ENCODE results near the gene PGA5.
"Not testable (repeated sequence)": the region's sequence is repeated elsewhere in the genome, so short reads cannot be mapped to it uniquely, and the experiment has no call there.

Gene PGA5

DNA sequence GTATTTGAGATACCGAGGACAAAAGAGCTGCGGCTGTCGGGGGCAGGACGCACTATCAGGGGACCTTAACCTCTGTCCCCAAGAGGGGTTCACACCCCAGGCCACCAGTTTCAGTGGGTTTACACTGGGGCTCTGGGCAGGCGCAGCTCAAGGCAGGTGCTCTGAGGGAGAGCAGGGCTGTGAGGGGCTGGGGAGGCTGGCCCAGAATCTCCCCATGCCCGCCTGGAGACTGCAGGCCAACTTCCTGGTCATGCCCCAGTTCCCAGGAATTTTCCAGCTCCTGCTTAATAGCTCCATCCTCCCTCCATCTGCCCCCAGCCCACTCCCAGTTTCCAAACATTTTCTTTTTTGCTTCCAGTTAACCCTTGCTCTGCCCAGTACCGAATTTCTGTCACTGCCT is 45.3 kb upstream of the PGA5 start:
- no peak overlapping the region for H3K4me3 ChIP-seq (replicated peaks; ENCODE audit: insufficient read depth, low read length)
- H3K27me3 ChIP-seq (ENCODE audit: insufficient read depth, poor library complexity, severe bottlenecking) = no peaks in the 10 kb centered on the region
- H3K27ac ChIP-seq (replicated peaks) = no peak overlapping the region
- TF ChIP-seq GABPA (IDR thresholded peaks at IDR 0.05; ENCODE audit: low read depth) (no peak), SPI1 (IDR thresholded peaks at IDR 0.05; ENCODE audit: borderline replicate concordance, low read depth) (no peak), POLR2AphosphoS5 (IDR thresholded peaks at IDR 0.05; ENCODE audit: low read depth) (no peak)
- TF ChIP-seq, protein P1, sequence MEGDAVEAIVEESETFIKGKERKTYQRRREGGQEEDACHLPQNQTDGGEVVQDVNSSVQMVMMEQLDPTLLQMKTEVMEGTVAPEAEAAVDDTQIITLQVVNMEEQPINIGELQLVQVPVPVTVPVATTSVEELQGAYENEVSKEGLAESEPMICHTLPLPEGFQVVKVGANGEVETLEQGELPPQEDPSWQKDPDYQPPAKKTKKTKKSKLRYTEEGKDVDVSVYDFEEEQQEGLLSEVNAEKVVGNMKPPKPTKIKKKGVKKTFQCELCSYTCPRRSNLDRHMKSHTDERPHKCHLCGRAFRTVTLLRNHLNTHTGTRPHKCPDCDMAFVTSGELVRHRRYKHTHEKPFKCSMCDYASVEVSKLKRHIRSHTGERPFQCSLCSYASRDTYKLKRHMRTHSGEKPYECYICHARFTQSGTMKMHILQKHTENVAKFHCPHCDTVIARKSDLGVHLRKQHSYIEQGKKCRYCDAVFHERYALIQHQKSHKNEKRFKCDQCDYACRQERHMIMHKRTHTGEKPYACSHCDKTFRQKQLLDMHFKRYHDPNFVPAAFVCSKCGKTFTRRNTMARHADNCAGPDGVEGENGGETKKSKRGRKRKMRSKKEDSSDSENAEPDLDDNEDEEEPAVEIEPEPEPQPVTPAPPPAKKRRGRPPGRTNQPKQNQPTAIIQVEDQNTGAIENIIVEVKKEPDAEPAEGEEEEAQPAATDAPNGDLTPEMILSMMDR (IDR thresholded peaks at IDR 0.05; ENCODE audit: insufficient read depth, low read length) = no peak
- TF ChIP-seq, protein P2, sequence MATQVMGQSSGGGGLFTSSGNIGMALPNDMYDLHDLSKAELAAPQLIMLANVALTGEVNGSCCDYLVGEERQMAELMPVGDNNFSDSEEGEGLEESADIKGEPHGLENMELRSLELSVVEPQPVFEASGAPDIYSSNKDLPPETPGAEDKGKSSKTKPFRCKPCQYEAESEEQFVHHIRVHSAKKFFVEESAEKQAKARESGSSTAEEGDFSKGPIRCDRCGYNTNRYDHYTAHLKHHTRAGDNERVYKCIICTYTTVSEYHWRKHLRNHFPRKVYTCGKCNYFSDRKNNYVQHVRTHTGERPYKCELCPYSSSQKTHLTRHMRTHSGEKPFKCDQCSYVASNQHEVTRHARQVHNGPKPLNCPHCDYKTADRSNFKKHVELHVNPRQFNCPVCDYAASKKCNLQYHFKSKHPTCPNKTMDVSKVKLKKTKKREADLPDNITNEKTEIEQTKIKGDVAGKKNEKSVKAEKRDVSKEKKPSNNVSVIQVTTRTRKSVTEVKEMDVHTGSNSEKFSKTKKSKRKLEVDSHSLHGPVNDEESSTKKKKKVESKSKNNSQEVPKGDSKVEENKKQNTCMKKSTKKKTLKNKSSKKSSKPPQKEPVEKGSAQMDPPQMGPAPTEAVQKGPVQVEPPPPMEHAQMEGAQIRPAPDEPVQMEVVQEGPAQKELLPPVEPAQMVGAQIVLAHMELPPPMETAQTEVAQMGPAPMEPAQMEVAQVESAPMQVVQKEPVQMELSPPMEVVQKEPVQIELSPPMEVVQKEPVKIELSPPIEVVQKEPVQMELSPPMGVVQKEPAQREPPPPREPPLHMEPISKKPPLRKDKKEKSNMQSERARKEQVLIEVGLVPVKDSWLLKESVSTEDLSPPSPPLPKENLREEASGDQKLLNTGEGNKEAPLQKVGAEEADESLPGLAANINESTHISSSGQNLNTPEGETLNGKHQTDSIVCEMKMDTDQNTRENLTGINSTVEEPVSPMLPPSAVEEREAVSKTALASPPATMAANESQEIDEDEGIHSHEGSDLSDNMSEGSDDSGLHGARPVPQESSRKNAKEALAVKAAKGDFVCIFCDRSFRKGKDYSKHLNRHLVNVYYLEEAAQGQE (IDR thresholded peaks at IDR 0.05; ENCODE audit: insufficient replicate concordance, low read depth) = no peak
- DNase-seq (ENCODE audit: low read depth in 1 of 2, low spot score in 1 of 2) = no peak

DNA sequence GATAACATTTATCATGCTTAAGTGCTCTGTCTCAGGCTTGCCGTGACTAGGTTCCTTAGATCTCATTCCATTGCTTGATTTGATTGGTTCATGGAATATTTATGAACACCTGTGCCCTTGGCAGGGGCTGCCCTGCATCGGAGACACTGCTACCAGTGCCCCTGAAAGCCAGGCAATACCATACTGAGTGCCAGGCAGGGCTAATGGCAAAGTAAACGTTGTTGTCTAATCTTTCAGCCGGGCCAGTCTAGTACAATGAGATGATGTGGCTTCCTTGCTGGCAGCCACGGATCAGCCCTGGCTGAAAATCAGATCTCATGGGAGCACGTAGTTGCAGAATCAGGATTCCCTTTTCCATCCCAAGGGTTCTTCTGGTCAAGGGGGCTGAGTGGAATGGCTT is 42.6 kb upstream of the PGA5 start:
- Histone ChIP-seq H3K4me3 (replicated peaks; ENCODE audit: insufficient read depth, low read length) (no peak overlapping the region), H3K27ac (replicated peaks) (no peak overlapping the region), H3K27me3 (ENCODE audit: insufficient read depth, poor library complexity, severe bottlenecking) (no peaks in the 10 kb centered on the region)
- DNase-seq (ENCODE audit: low read depth in 1 of 2, low spot score in 1 of 2) = no peak
- TF ChIP-seq GABPA (IDR thresholded peaks at IDR 0.05; ENCODE audit: low read depth) = no peak

DNA sequence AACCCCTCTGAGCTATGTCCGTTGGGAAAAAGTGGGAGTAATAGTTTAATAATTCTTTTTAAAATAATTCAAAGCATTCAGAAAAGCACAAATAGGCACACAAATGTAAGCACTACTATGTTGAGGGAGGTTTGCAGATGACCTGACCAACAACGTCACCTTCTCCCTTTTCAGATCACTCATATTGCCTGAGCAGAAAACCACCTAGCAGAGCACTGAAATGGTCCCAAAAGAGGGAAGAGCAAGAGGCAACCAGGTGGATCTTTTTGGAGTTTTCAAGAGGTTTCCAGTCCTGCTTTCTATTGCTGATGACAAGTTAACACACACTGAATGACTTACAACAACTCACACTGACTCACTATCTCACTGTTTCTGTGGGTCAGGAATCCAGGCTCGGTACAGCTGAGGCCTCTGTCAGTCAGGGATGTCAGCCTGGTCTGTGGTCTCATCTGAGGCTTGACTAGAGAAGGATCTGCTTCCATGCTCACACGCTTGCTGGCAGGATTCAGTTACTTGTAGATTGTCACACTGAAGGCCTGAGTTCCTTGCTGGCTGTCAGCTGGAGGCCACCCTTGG is 41.9 kb upstream of the PGA5 start:
- Histone ChIP-seq H3K27ac (replicated peaks) (no peak overlapping the region), H3K4me3 (replicated peaks; ENCODE audit: insufficient read depth, low read length) (no peak overlapping the region), H3K27me3 (ENCODE audit: insufficient read depth, poor library complexity, severe bottlenecking) (no peaks in the 10 kb centered on the region)
- no peak for DNase-seq (ENCODE audit: low read depth in 1 of 2, low spot score in 1 of 2)
- TF ChIP-seq, protein P1 (IDR thresholded peaks at IDR 0.05; ENCODE audit: insufficient read depth, low read length) = no peak

DNA sequence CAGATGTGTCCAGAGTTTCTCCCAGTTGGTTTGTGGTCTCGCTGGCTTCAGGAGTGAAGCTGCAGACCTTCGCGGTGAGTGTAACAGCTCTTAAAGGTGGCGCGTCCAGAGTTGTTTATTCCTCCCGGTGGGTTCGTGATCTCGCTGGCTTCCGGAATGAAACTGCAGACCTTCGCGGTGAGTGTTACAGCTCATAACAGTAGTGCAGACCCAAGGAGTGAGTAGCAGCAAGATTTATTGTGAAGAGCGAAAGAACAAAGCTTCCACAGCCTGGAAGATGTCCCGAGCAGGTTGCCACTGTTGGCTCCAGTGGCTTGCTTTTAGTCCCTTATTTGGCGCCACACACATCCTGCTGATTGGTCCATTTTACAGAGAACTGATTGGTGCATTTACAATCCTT is 39.5 kb upstream of the PGA5 start:
- DNase-seq (ENCODE audit: low read depth in 1 of 2, low spot score in 1 of 2) = no peak
- no peak overlapping the region for H3K4me3 ChIP-seq (replicated peaks; ENCODE audit: insufficient read depth, low read length)
- no peaks in the 10 kb centered on the region for H3K27me3 ChIP-seq (ENCODE audit: insufficient read depth, poor library complexity, severe bottlenecking)
- no peak overlapping the region for H3K27ac ChIP-seq (replicated peaks)
- TF ChIP-seq GABPA (IDR thresholded peaks at IDR 0.05; ENCODE audit: low read depth) (no peak), POLR2AphosphoS5 (IDR thresholded peaks at IDR 0.05; ENCODE audit: low read depth) (no peak), SPI1 (IDR thresholded peaks at IDR 0.05; ENCODE audit: borderline replicate concordance, low read depth) (no peak)
- TF ChIP-seq, protein P1 (IDR thresholded peaks at IDR 0.05; ENCODE audit: insufficient read depth, low read length) = no peak
- TF ChIP-seq, protein P2 (IDR thresholded peaks at IDR 0.05; ENCODE audit: insufficient replicate concordance, low read depth) = no peak

DNA sequence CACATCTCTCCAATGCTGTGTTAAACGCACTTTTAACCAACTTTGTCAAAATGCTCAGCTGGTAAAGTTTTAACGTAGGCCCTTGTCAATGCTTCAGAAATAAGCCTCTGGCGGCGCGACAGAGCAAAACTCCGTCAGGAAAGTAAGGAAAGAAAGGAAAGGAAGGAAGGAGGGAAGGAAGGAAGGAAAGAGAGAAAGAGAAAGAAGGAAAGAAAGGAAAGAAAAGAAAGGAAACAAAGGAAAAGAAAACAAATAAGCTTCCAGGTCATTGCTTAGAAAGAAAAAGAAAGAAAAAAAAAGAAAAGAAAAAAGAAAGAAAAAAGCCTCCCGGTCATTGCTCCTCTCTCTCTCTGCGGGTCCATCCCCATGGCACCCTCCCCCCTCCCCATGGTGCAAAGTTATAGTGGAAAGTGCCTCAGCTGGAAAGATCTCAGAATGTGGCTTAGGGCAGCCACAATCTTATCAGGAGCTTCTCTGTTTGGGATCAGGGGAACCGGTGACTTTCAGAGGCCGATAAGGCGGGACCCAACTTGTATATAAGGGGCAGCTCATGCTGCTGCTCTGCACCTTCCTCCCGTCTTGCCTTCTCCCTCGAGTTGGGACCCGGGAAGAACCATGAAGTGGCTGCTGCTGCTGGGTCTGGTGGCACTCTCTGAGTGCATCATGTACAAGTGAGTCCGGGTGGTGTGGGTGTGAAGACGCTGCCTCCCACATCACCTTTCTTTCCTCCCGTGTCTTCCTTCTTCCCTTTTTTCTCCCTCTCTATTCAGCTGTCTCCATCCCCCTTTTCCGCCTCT is 37.8 kb upstream of the PGA5 start, which contains the start of gene PGA3:
Gene PGA3, plus strand, starts transcription at position 566 of the 797 bp plus-strand sequence. Its CDS starts 50 bp downstream, at position 616.
- DNase-seq (ENCODE audit: low read depth in 1 of 2, low spot score in 1 of 2); H3K27ac ChIP-seq (replicated peaks); H3K4me3 ChIP-seq (replicated peaks; ENCODE audit: insufficient read depth, low read length): not testable (repeated sequence)

DNA sequence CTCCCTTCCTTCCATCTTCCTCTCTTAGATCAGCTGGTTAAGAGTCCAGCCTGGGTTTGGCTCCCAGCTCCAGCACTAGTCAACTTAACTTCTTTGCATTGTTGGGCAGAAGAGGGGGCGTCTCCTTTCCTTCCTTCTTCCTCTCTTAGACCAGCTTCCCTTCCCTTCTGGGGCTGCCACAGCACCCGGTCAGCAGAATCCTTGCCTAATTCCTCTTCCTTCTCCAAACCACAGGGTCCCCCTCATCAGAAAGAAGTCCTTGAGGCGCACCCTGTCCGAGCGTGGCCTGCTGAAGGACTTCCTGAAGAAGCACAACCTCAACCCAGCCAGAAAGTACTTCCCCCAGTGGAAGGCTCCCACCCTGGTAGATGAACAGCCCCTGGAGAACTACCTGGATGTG is 37.1 kb upstream of the PGA5 start:
- not testable (repeated sequence) for H3K27me3 ChIP-seq (ENCODE audit: insufficient read depth, poor library complexity, severe bottlenecking); H3K27ac ChIP-seq (replicated peaks); H3K4me3 ChIP-seq (replicated peaks; ENCODE audit: insufficient read depth, low read length); DNase-seq (ENCODE audit: low read depth in 1 of 2, low spot score in 1 of 2)

More for the DNA sequence above, 37.8 kb upstream of the PGA5 start, which contains the start of gene PGA3:
- not testable (repeated sequence) for H3K27me3 ChIP-seq (ENCODE audit: insufficient read depth, poor library complexity, severe bottlenecking)

DNA sequence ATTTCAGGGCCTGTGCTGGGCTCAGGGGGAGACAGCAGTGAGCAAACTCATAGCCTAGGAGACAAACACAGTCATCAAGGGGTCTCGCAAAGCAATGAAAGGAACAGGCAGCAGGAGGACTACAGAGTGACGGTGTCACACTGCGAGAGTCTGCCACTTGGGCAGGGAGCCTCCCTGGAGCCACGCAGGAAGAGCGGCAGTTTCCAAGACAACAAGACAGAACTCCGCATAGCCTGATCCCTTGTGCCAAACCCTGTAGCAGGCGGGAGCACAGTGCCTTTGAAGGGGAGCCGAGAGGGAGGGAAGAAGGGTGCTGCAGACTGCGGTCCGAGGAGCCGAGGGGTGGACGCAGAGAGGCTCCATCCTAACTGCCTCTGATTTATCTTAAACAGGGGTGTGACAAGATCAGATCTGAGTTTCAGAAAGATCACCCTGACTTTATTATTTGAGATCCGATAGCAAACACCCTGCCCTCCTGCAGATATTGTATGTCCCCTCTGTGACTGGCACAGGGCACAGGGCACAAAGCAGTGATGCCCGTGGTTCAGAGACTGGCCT is 36.4 kb upstream of the PGA5 start:
- not testable (repeated sequence) for DNase-seq (ENCODE audit: low read depth in 1 of 2, low spot score in 1 of 2); H3K4me3 ChIP-seq (replicated peaks; ENCODE audit: insufficient read depth, low read length); H3K27ac ChIP-seq (replicated peaks); H3K27me3 ChIP-seq (ENCODE audit: insufficient read depth, poor library complexity, severe bottlenecking)
